Measurements from ENCODE around the gene WFDC11. TPM values are rescaled to one million over a fixed set of nuclear protein-coding genes. Genes with fewer than 3 reads are reported as not detected.

Gene WFDC11
- total and polyA plus RNA-seq, 2 of the 4 experiments (the other 2 are of a cell fraction) = not detected

- H2BK5ac ChIP-seq (ENCODE audit: low read depth, low read length, poor library complexity, severe bottlenecking) = no peak within 1 kb of the TSS
- H4K91ac ChIP-seq (ENCODE audit: insufficient read depth, low read depth, low read length) = no peak within 1 kb of the TSS
- no peak within 1 kb of the TSS for H3K27ac ChIP-seq (ENCODE audit: insufficient read depth, low read length)
- dilution Hi-C loops (cut with HindIII; ENCODE audit: low sequenced_read_pairs, unreplicated experiment) = no loop called here
- H2BK20ac ChIP-seq (ENCODE audit: low read depth, low read length) = no peak within 1 kb of the TSS
- CTCF ChIA-PET = interaction anchor here (0.6 to 1.5 kb wide), 7 partner anchors 9 to 46 kb away, joined by 3 to 8 read pairs (median 4); no protein-coding TSS in a partner anchor
- no peaks in the 10 kb centered on the region for H3K36me3 ChIP-seq (ENCODE audit: control insufficient read depth, insufficient read depth, low read length)
- H3K23ac ChIP-seq (ENCODE audit: low read depth, low read length) = no peak within 1 kb of the TSS
- no peak within 1 kb of the TSS for H2BK120ac ChIP-seq (ENCODE audit: low read depth, low read length)
- H3K9me1 ChIP-seq (ENCODE audit: insufficient read depth, low read length) = no peaks in the 10 kb centered on the region
- ATAC-seq (ENCODE audit: low read depth) (peak; percentile 97), DNase-seq (peak; percentile 49)
- H2AK5ac ChIP-seq (ENCODE audit: low read depth, low read length) = no peak within 1 kb of the TSS
- H2BK15ac ChIP-seq (ENCODE audit: low read depth, low read length) = no peak within 1 kb of the TSS
- no peak within 1 kb of the TSS for H3K4me3 ChIP-seq (ENCODE audit: insufficient read depth, low read depth, low read length)
- peak within 1 kb of the TSS; percentile 67 for H2AFZ ChIP-seq (replicated peaks; ENCODE audit: low read length, poor library complexity)
- no peak for TF ChIP-seq FOS (IDR thresholded peaks at IDR 0.05; ENCODE audit: low read depth, low read length)
- TF ChIP-seq MAZ (IDR thresholded peaks at IDR 0.05; ENCODE audit: borderline replicate concordance, low read depth, low read length) = no peak
- TF ChIP-seq RAD21 (IDR thresholded peaks at IDR 0.05; ENCODE audit: low read length) = peak; percentile 43
- TF ChIP-seq CTCF (conservative IDR thresholded peaks at IDR 0.05; ENCODE audit: low read depth, low read length) = peak; percentile 51
- no peak for TF ChIP-seq NFE2L2 (IDR thresholded peaks at IDR 0.05; ENCODE audit: low read depth, low read length)
- no peaks in the 10 kb centered on the region for H3K79me1 ChIP-seq (ENCODE audit: low read depth in 1 of 2, low read length in 2 of 2)
- H4K8ac ChIP-seq (ENCODE audit: low read depth in 2 of 2, low read length in 2 of 2) = no peak within 1 kb of the TSS
- in situ Hi-C loops (cut with MboI; ENCODE audit: low sequenced_read_pairs) = no loop called here
- H4K5ac ChIP-seq (ENCODE audit: low read depth, low read length) = no peak within 1 kb of the TSS
- no peak within 1 kb of the TSS for H3K4me2 ChIP-seq (ENCODE audit: low read depth, low read length)
- no peaks in the 10 kb centered on the region for H3K27me3 ChIP-seq (ENCODE audit: control insufficient read depth, insufficient read depth, low read length)
- no peaks in the 10 kb centered on the region for H3K4me1 ChIP-seq (ENCODE audit: control insufficient read depth, insufficient read depth, low read length)
- no peak within 1 kb of the TSS for H3K56ac ChIP-seq (ENCODE audit: extremely low read depth, insufficient read depth, low read length)
- no CpG with 5 or more reads among the region's 9 CpGs for WGBS, 2 experiments (ENCODE audit: extremely low coverage in 2 of 2, insufficient read length in 1 of 2)
- H2AK9ac ChIP-seq (replicated peaks; ENCODE audit: low read depth, low read length, poor library complexity) = no peak within 1 kb of the TSS
- BruUV-seq (replicated peaks) = no TSS peak
- no peak within 1 kb of the TSS for H3K14ac ChIP-seq (replicated peaks; ENCODE audit: low read depth, low read length)
- no peak within 1 kb of the TSS for H3K4ac ChIP-seq (ENCODE audit: low read depth, low read length)
- intact Hi-C loops (cut with micrococcal nuclease) = no loop called here
- no peak within 1 kb of the TSS for H3K18ac ChIP-seq (ENCODE audit: low read depth, low read length)
- no peaks in the 10 kb centered on the region for H4K20me1 ChIP-seq (ENCODE audit: insufficient read depth, low read length)
- no peak within 1 kb of the TSS for H3K9ac ChIP-seq (ENCODE audit: low read depth, low read length)
- POLR2A ChIA-PET (ENCODE audit: unreplicated experiment) = no interaction called here
- H3K9me3 ChIP-seq (ENCODE audit: control insufficient read depth, insufficient read depth, low read length) = no peaks in the 10 kb centered on the region
Observed at GRCh38 chr20:45629496-45630100, 40.4 kb downstream of the WFDC11 start, which contains the start of gene WFDC10A. WFDC10A (plus strand) TSS chr20:45629739; CDS start chr20:45629814, 75 bp downstream.
